Activated B cell treated with CpG ODN at 0.5 μM for 24 hours (primary cell): ENCODE data around the gene MTURN. TPM values are rescaled to one million over a fixed set of nuclear protein-coding genes. Genes with fewer than 3 reads are reported as not detected.

Experiments used
- ATAC-seq: fragments of 200-7000 bp; cut with Tn5 transposase; one replicate; pipeline ENCODE4 v1.10.0; 2021; ENCODE audit warnings: low read depth, mild to moderate bottlenecking, moderate library complexity
- CTCF ChIA-PET: fragments of 350-600 bp; sonication (Branson Sonifier 250); formaldehyde crosslinking; loops from one replicate; lab custom pipeline; 2021; ENCODE audit warnings: antibody characterized with exemption; lab: Charles Lee
- POLR2A ChIA-PET: fragments of 350-600 bp; sonication (Branson Sonifier 250); formaldehyde crosslinking; loops from one replicate; lab custom pipeline; 2021; ENCODE audit warnings: antibody characterized with exemption; lab: Charles Lee
- DNase-seq: peaks from one replicate; pipeline ENCODE4 v3.0.0; 2022
- H3K27ac Mint-ChIP-seq: one replicate; pipeline ENCODE4 v1.8.0; 2020; ENCODE audit warnings: mixed read lengths
- H3K27me3 Mint-ChIP-seq: one replicate; pipeline ENCODE4 v1.8.0; 2021; ENCODE audit warnings: mixed read lengths
- H3K36me3 Mint-ChIP-seq: one replicate; pipeline ENCODE4 v1.8.0; 2021; ENCODE audit warnings: low read depth, mixed read lengths
- H3K4me1 Mint-ChIP-seq: one replicate; pipeline ENCODE4 v1.8.0; 2021; ENCODE audit warnings: mixed read lengths
- H3K4me3 Mint-ChIP-seq: one replicate; pipeline ENCODE4 v1.8.0; 2020; ENCODE audit warnings: mild to moderate bottlenecking, mixed read lengths
- H3K9me3 Mint-ChIP-seq: one replicate; pipeline ENCODE4 v1.8.0; 2020; ENCODE audit warnings: mixed read lengths
- CTCF ChIP-seq: fragments of 200-600 bp; IDR thresholded peaks from one replicate; pipeline ENCODE4 v1.8.0; 2022; ENCODE audit warnings: antibody characterized with exemption, mild to moderate bottlenecking
- intact Hi-C: fragments of 100-400 bp; cut with micrococcal nuclease; formaldehyde crosslinking; loops from one replicate; pipeline ENCODE4 v1.15.1; 2024
- total RNA-seq: library from RNA; stranded (reverse); gene quantifications from 2 replicates; pipeline ENCODE4 v1.2.3, GENCODE V29; 2022

The MTURN gene
- total RNA-seq, 1 donor from 2014 or later: 4.6 TPM

- no peak overlapping the region for H3K27ac Mint-ChIP-seq
- no peak for ATAC-seq
- intact Hi-C loops: no loop called here
- no peaks in the 10 kb centered on the region for H3K9me3 Mint-ChIP-seq
- no peak for TF ChIP-seq CTCF
- ChIA-PET CTCF (no interaction called here), POLR2A (no interaction called here)
- H3K27me3 Mint-ChIP-seq: no peaks in the 10 kb centered on the region
- no peak overlapping the region for H3K4me3 Mint-ChIP-seq
- no peak for DNase-seq
- H3K4me1 Mint-ChIP-seq: peaks cover 8% of the 10 kb centered on the region
- no peaks in the 10 kb centered on the region for H3K36me3 Mint-ChIP-seq
Measured at GRCh38 chr7:30168835-30169573, 34.2 kb downstream of the MTURN start.

DNA sequence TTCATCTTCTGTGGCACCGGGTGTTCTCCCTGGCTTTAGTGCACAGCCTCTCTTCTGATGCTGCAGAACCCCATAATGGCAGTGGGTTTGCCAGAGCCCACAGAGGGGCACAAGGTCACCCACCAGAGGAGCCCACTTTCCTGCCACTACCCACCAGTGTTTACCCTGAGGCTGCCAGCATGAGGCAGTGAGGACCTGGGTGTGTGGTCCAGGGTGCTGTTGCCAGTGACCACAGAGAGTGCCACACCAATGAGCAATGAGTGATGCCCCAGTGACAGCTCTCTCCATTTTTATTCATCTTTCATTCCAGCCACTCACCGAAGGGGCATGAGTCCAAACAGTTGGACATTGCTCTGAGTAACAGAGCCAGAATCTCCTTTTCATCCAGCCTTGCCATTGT, 34.8 kb downstream of the MTURN start:
- TF ChIP-seq CTCF: no peak
- Mint-ChIP-seq H3K4me1 (peaks cover 3% of the 10 kb centered on the region), H3K9me3 (no peaks in the 10 kb centered on the region), H3K4me3 (no peak overlapping the region), H3K36me3 (no peaks in the 10 kb centered on the region), H3K27me3 (no peaks in the 10 kb centered on the region), H3K27ac (no peak overlapping the region)
- no peak for ATAC-seq
- CTCF ChIA-PET: no interaction called here
- POLR2A ChIA-PET: no interaction called here
- DNase-seq: no peak
- intact Hi-C loops: no loop called here

- ChIA-PET POLR2A (no interaction called here), CTCF (no interaction called here)
- intact Hi-C loops: no loop called here
- ATAC-seq: no peak
- Mint-ChIP-seq H3K36me3 (no peaks in the 10 kb centered on the region), H3K27me3 (no peaks in the 10 kb centered on the region), H3K27ac (no peak overlapping the region), H3K9me3 (no peaks in the 10 kb centered on the region), H3K4me3 (no peak overlapping the region), H3K4me1 (peaks cover 2% of the 10 kb centered on the region)
- TF ChIP-seq CTCF: no peak
- no peak for DNase-seq
Measured at GRCh38 chr7:30170476-30171205, 35.9 kb downstream of the MTURN start.

DNA sequence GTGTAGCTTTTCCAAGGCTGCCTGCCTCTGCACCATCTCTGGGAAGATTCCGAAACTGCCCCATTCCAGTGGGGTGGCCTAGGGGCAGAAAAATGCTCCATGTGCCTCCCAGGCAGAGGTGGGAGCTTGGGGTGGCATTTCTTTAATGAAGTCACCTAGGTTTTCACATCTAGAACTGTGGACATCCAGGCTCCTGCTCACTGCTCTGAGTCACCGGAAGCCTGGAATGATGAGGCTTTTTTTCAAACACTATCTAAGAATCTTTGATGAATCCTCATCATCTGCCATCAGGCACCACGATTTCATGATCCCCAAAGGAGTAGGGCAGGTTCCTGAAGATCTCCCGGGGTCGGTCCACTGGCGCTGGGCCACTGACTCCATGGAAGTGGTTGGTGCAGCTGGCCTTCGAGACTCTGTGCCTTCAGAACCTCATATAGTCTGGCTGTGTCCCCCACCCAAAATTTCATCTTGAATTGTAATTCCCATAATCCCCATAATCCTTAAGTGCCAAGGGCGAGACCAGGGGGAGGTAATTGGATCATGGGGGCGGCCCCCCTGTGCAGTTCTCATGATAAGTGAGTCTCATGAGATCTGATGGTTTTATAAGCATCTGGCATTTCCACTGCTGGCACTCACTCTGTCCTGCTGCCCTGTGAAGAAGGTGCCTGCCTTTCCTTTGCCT, 37.1 kb downstream of the MTURN start:
- ATAC-seq: no peak
- Mint-ChIP-seq H3K36me3 (no peaks in the 10 kb centered on the region), H3K27ac (no peak overlapping the region), H3K9me3 (no peaks in the 10 kb centered on the region), H3K4me3 (no peak overlapping the region), H3K4me1 (peaks cover 14% of the 10 kb centered on the region), H3K27me3 (no peaks in the 10 kb centered on the region)
- DNase-seq: no peak
- ChIA-PET CTCF (no interaction called here), POLR2A (no interaction called here)
- intact Hi-C loops: no loop called here
- TF ChIP-seq CTCF: no peak

GRCh38 chr7:30172451-30172850, 37.7 kb downstream of the MTURN start:
- no peaks in the 10 kb centered on the region for H3K27me3 Mint-ChIP-seq
- ATAC-seq (no peak), DNase-seq (no peak)
- ChIA-PET CTCF (no interaction called here), POLR2A (no interaction called here)
- H3K4me1 Mint-ChIP-seq: peaks cover 20% of the 10 kb centered on the region
- intact Hi-C loops: no loop called here
- H3K27ac Mint-ChIP-seq: no peak overlapping the region
- H3K9me3 Mint-ChIP-seq: no peaks in the 10 kb centered on the region
- no peak for TF ChIP-seq CTCF
- no peak overlapping the region for H3K4me3 Mint-ChIP-seq
- no peaks in the 10 kb centered on the region for H3K36me3 Mint-ChIP-seq
